Middle frontal gyrus (tissue), 1 donor: ENCODE data around the gene MS4A3.
"Not testable (repeated sequence)": the region's sequence is repeated elsewhere in the genome, so short reads cannot be mapped to it uniquely, and the experiment has no call there.

Experiments
- DNase-seq: peaks from one replicate; pipeline ENCODE4 v3.0.0-alpha.2; 2015; ENCODE audit warnings: low spot score; ENCODE audit errors: extremely low spot score

MS4A3 gene

DNA sequence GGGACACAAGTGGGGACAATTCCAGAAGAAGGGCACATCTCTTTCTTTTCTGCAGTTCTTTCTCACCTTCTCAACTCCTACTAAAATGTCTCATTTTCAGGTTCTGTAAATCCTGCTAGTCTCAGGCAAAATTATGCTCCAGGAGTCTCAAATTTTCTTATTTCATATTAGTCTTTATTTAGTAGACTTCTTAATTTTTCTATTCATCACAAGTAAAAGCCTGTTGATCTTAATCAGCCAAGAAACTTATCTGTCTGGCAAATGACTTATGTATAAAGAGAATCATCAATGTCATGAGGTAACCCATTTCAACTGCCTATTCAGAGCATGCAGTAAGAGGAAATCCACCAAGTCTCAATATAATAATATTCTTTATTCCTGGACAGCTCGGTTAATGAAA, 31.9 kb downstream of the MS4A3 start, which contains the start of gene MS4A2:
Gene MS4A2 (plus strand): TSS at position 301 of the 400 bp plus-strand sequence. CDS start 102 bp downstream, outside the sequence.
- DNase-seq = no peak

DNA sequence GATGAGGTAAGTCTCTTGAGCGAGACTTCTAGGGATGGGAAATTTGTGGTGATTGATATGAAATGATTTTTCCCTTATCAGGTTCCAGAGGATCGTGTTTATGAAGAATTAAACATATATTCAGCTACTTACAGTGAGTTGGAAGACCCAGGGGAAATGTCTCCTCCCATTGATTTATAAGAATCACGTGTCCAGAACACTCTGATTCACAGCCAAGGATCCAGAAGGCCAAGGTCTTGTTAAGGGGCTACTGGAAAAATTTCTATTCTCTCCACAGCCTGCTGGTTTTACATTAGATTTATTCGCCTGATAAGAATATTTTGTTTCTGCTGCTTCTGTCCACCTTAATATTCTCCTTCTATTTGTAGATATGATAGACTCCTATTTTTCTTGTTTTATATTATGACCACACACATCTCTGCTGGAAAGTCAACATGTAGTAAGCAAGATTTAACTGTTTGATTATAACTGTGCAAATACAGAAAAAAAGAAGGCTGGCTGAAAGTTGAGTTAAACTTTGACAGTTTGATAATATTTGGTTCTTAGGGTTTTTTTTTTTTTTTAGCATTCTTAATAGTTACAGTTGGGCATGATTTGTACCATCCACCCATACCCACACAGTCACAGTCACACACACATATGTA, 39.1 kb downstream of the MS4A3 start:
- no peak for DNase-seq

DNA sequence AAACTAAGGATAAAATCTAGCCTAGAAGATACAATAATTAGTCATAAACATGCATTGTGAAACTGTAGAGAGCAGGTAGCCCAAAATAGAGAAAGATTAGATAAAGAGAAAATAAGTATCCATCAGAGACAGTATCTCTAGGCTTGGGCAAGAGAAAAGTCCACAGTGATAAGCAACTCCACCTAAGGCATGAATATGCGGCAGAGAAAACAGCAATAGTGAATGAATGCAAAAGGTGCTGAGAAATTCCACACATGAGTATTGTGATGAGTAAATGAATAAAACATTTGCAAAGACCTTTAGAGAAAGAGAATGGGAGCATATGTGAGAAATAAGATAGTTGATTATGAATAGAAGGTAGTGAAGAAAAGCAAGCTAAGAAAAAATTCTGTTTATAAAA, 40.7 kb downstream of the MS4A3 start:
- no peak for DNase-seq

DNA sequence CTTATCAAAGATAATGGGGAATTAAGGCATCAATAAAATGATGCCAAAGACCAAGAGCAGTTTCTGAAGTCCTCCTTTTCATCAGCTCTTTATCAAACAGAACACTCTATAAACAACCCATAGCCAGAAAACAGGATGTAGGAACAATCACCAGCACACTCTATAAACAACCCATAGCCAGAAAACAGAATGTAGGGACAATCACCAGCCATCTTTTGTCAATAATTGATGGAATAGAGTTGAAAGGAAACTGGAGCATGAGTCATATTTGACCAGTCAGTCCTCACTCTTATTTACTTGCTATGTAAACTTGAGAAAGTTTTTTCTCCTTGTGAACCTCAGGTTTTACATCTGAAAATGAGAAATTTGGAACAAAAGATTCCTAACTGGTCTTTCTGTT, 42.0 kb downstream of the MS4A3 start:
- DNase-seq = no peak

DNA sequence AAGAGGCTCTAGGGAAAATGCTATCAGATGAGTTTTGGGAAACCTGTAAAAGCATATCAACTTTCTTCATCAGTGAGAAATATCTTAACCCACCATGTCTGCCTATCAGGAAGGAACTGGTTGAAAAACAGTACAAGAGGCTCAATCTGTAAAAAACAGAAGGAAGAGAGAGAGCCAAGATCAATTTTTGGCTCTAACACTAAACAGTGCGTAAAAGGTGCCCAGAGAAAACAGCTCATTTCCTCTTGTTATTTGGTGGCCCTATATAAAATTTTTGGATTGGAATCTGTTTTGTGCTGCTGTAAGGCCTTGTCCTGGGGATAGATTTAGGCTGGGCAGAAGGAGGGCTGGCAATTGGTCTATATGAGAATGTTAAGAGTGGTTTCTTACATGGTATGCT, 44.1 kb downstream of the MS4A3 start:
- no peak for DNase-seq

DNA sequence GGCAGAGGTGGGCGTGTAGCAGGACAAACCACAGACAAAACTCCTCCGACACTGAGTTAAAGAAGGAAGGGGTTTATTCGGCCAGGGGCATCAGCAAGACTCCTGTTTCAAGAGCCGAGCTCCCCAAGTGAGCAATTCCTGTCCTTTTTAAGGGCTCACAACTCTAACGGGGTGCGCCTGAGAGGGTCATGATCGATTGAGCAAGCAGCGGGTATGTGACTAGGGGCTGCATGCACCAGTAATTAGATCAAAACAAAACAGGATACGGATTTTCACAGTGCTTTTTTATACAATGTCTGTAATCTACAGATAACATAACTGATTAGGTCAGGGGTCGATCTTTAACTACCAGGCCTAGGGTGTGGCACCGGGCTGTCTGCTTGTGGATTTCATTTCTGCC, 44.9 kb downstream of the MS4A3 start:
- DNase-seq = not testable (repeated sequence)

DNA sequence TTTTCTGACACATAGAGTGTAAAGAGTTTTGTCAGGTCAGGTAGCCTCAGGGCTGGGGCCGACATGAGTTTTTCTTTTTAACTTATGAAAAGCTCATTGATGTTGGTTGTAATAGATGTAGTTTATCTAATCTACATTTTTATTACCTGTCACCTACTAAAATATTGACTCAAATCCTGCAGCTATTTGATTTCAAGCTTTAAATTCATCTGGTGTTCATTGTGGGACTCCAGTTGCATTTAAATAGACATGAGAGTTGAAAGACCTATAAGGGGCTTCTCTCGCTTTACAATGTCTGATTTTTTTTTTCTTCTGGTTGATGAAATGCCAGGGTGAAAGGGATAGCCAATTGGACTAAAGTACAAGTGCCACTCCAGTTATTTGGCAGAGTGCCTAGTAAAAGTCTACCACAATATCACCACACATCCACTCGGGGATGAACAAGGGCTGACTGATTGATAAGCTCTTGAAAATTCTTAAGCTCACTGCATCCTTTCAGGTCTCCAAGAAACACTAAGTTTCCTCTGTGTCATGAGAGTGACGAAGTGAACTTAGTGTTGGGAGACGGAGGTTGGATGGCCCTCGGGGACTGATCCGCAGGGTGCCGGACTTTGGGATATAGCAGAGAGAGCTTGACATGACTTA, 48.1 kb downstream of the MS4A3 start:
- not testable (repeated sequence) for DNase-seq

DNA sequence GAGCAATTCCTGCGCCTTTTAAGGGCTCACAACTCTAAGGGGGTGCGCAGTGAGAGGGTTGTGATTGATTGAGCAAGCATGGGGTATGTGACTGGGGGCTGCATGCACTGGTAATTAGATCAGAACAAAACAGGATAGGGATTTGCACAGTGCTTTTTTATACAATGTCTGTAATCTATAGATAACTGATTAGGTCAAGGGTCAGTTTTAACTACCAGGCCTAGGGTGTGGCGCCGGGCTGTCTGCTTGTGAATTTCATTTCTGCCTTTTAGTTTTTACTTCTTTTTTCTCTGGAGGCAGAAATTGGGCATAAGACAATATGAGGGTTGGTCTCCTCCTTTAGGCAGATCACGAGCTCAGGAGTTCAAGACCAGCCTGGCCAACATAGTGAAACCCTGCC, 52.2 kb downstream of the MS4A3 start:
- DNase-seq = not testable (repeated sequence)

DNA sequence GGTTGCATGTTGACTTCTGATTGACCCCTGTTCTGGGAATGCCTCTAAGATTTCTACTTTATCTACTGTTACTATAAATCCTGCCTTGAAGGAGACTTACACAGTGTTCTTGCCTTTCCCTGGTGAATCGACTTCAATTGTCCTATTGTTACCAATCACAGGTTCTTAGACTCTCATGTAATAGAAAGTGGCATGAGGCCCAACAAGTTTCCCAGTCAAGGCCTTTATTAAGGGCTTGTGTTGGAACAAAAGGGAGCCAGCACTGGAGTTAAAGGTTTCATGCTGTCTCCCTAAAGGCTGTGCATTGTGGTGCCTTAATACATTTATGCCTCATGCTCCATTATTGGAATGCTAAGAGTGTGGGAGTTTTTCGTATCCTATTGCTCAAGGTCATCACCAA, 55.3 kb downstream of the MS4A3 start:
- DNase-seq = no peak

DNA sequence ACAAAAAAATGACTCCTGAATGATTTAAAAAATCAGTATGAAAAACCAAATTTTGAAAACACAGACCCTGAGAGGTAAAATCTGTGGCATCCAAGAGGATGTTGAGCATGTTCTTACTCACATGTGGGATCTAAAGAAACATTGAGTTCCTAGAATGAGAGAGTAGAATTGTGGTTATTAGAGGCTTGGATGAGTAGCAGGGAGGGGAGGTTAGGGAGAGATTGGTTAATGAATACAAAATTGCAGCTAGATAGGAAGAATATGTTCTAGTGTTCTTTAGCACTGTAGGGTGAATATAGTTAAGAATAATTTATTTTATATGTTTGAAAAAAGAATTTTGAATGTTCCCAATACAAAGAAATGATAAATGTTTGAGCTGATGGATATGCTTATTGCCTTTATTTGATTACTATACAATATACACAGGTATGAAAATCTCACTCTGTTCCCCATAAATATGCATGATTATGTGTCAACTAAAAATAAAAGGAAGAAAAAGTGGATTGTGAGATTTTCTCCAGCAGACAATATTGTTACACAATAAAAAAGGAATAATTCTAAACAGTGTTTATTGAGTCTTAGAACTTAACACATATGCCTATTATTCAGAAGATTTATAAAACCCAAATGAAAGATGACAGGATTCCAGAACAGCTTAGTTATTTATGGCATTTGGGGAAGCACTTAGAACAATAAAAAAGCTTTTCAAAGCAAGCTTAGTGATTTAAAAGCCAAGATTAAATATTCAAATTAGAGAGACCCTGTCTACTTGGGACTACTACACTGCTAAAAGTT, 60.7 kb downstream of the MS4A3 start:
- no peak for DNase-seq

DNA sequence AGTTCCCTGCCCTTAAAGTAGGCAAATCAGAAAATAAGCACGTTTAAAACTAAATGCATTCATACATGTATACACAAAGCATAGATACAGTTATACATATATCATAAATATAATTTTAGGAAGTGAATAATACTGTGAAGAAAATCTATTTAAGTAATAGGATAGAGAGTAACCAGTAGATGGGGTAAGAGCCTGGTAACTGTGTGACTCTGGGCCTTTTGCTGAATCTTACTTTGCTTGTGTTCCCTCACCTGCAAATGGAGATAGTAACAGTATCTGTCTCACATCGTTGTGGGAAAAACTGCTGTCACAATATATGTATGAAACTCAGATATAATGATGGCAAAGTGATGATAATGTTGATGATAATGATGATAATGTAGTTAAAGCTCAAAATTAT, 61.9 kb downstream of the MS4A3 start:
- no peak for DNase-seq

DNA sequence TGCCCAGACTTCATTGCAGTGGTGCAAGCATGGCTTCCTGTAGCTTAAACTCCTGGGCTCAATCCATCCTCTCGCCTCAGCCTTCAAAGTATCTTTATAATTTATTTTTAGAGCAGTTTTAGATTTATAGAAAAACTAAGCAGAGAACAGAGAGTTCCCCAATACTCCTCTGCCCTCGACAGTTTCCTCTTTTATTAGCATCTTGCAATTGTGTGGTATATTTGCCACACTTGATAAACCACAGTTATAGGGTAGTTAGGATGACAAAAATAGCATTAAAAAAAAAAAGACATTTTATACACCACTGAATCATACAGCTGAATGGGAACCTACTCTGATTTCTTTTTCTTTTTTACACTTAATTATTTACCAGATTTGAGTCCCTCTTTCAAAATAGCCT, 63.2 kb downstream of the MS4A3 start:
- no peak for DNase-seq
